ENCODE data around the gene POMT1. TPM values are rescaled to one million over a fixed set of nuclear protein-coding genes. Genes with fewer than 3 reads are reported as not detected.

The POMT1 gene
- total RNA-seq, 1 donor from 2014 or later, result 46.3 TPM

GRCh38 chr9:131555841-131556673 lies 53.3 kb downstream of the POMT1 start:
- Mint-ChIP-seq H3K36me3 (ENCODE audit: low read depth) (peaks cover 3% of the 10 kb centered on the region), H3K27me3 (ENCODE audit: low read depth) (peaks cover 51% of the 10 kb centered on the region), H3K27ac (ENCODE audit: unreplicated experiment) (no peak overlapping the region), H3K4me3 (no peak overlapping the region), H3K9me3 (peaks cover 5% of the 10 kb centered on the region), H3K4me1 (no peaks in the 10 kb centered on the region)
- no peak for DNase-seq (ENCODE audit: low read depth, low spot score)
- TF ChIP-seq, protein P1, sequence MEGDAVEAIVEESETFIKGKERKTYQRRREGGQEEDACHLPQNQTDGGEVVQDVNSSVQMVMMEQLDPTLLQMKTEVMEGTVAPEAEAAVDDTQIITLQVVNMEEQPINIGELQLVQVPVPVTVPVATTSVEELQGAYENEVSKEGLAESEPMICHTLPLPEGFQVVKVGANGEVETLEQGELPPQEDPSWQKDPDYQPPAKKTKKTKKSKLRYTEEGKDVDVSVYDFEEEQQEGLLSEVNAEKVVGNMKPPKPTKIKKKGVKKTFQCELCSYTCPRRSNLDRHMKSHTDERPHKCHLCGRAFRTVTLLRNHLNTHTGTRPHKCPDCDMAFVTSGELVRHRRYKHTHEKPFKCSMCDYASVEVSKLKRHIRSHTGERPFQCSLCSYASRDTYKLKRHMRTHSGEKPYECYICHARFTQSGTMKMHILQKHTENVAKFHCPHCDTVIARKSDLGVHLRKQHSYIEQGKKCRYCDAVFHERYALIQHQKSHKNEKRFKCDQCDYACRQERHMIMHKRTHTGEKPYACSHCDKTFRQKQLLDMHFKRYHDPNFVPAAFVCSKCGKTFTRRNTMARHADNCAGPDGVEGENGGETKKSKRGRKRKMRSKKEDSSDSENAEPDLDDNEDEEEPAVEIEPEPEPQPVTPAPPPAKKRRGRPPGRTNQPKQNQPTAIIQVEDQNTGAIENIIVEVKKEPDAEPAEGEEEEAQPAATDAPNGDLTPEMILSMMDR (conservative IDR thresholded peaks at IDR 0.05), result no peak

- no peak overlapping the region for H3K4me3 Mint-ChIP-seq
- no peaks in the 10 kb centered on the region for H3K4me1 Mint-ChIP-seq
- no peak for DNase-seq (ENCODE audit: low read depth, low spot score)
- peaks cover 8% of the 10 kb centered on the region for H3K9me3 Mint-ChIP-seq
- H3K27ac Mint-ChIP-seq (ENCODE audit: unreplicated experiment), result no peak overlapping the region
- TF ChIP-seq, protein P1 (conservative IDR thresholded peaks at IDR 0.05), result no peak
- H3K27me3 Mint-ChIP-seq (ENCODE audit: low read depth), result peaks cover 40% of the 10 kb centered on the region
- H3K36me3 Mint-ChIP-seq (ENCODE audit: low read depth), result peaks cover 3% of the 10 kb centered on the region
These were observed 55.3 kb downstream of the POMT1 start for GRCh38 chr9:131557855-131558548.

DNA sequence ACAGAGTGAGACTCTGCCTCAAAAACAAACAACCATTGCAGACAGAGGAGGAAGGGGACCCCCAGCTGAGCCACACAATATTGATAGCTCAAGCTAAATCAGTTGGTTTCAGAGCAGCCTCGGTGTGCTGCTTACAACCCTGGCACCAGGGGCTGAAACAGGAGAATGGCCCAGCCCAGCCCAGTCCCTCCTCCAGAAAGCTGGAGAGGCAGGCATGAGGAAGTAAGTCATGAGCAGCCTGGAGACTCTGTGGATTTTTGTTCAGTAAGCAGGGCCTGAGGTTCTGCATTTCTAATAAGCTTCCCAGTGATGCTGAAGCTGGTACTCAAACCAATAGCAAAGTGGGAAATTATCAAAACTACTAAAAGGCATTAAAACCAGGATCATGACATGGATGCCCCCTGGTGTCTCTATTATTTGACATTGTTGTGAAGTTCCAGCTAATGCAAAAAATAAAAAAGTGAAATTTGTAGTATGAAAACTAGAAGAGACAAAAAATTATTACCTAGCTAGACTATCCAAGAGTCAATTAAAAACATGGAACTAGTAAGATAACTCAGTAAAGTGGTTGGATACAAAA lies 56.8 kb downstream of the POMT1 start:
- Mint-ChIP-seq H3K4me1 (no peaks in the 10 kb centered on the region), H3K27ac (ENCODE audit: unreplicated experiment) (no peak overlapping the region), H3K9me3 (peaks cover 8% of the 10 kb centered on the region), H3K4me3 (no peak overlapping the region), H3K36me3 (ENCODE audit: low read depth) (peaks cover 3% of the 10 kb centered on the region), H3K27me3 (ENCODE audit: low read depth) (peaks cover 27% of the 10 kb centered on the region)
- TF ChIP-seq, protein P1 (conservative IDR thresholded peaks at IDR 0.05), result no peak
- DNase-seq (ENCODE audit: low read depth, low spot score), result no peak

- H3K27ac Mint-ChIP-seq (ENCODE audit: unreplicated experiment), result no peak overlapping the region
- peaks cover 3% of the 10 kb centered on the region for H3K27me3 Mint-ChIP-seq (ENCODE audit: low read depth)
- DNase-seq (ENCODE audit: low read depth, low spot score), result no peak
- H3K4me3 Mint-ChIP-seq, result no peak overlapping the region
- H3K9me3 Mint-ChIP-seq, result peaks cover 4% of the 10 kb centered on the region
- H3K36me3 Mint-ChIP-seq (ENCODE audit: low read depth), result peaks cover 3% of the 10 kb centered on the region
- H3K4me1 Mint-ChIP-seq, result no peaks in the 10 kb centered on the region
- TF ChIP-seq, protein P1 (conservative IDR thresholded peaks at IDR 0.05), result no peak
These were observed 59.6 kb downstream of the POMT1 start for GRCh38 chr9:131562032-131562959.

DNA sequence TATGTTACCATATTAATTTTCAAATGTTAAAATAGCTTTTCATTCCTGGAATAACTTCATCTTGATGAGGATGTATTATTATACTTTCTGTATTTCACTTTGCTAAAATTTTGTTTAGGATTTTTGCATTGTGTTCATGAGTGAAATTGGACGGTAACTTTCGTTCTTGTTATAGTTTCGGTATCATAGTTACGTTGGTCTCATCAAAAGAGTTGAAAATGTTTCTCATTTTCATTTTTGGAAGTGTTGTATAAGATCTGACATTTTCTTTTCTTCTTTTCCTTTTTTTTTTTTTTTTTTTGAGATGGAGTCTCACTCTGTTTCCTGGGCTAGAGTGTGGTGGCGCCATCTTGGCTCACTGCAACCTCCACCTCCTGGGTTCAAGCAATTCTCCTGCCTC lies 62.7 kb downstream of the POMT1 start:
- no peak overlapping the region for H3K27ac Mint-ChIP-seq (ENCODE audit: unreplicated experiment)
- H3K9me3 Mint-ChIP-seq, result peaks cover 3% of the 10 kb centered on the region
- TF ChIP-seq, protein P1 (conservative IDR thresholded peaks at IDR 0.05), result no peak
- no peaks in the 10 kb centered on the region for H3K27me3 Mint-ChIP-seq (ENCODE audit: low read depth)
- no peak for DNase-seq (ENCODE audit: low read depth, low spot score)
- no peaks in the 10 kb centered on the region for H3K4me1 Mint-ChIP-seq
- H3K4me3 Mint-ChIP-seq, result no peak overlapping the region
- peaks cover 6% of the 10 kb centered on the region for H3K36me3 Mint-ChIP-seq (ENCODE audit: low read depth)

Data from neural crest cell (in vitro differentiated cells).